ENCODE results near the gene BANP.

The BANP gene

GRCh38 chr16:87917503-87917902 lies 33.7 kb upstream of the BANP start:
- Histone ChIP-seq H3K9me3 (ENCODE audit: control insufficient read depth, insufficient read depth, low read length) (no peaks in the 10 kb centered on the region), H3K36me3 (ENCODE audit: control insufficient read depth, insufficient read depth, low read length) (no peaks in the 10 kb centered on the region), H3K4me1 (ENCODE audit: control insufficient read depth, insufficient read depth, low read length) (no peaks in the 10 kb centered on the region), H3K4me3 (ENCODE audit: low read length) (no peak overlapping the region), H3K27ac (ENCODE audit: low read length) (no peak overlapping the region), H3K27me3 (ENCODE audit: control insufficient read depth, insufficient read depth, low read length) (no peaks in the 10 kb centered on the region)
- no CpG with 5 or more reads among the region's 9 CpGs for WGBS (ENCODE audit: insufficient coverage, insufficient read length)
- no peak for DNase-seq (ENCODE audit: low read depth, low spot score)

- Histone ChIP-seq H3K9me3 (ENCODE audit: control insufficient read depth, insufficient read depth, low read length) (no peaks in the 10 kb centered on the region), H3K27me3 (ENCODE audit: control insufficient read depth, insufficient read depth, low read length) (no peaks in the 10 kb centered on the region), H3K36me3 (ENCODE audit: control insufficient read depth, insufficient read depth, low read length) (no peaks in the 10 kb centered on the region), H3K27ac (ENCODE audit: low read length) (no peak overlapping the region), H3K4me1 (ENCODE audit: control insufficient read depth, insufficient read depth, low read length) (no peaks in the 10 kb centered on the region), H3K4me3 (ENCODE audit: low read length) (no peak overlapping the region)
- WGBS (ENCODE audit: insufficient coverage, insufficient read length) = no CpG with 5 or more reads among the region's 13 CpGs
- DNase-seq (ENCODE audit: low read depth, low spot score) = no peak
Observed at GRCh38 chr16:87918338-87918737, 32.9 kb upstream of the BANP start.

- no peaks in the 10 kb centered on the region for H3K27me3 ChIP-seq (ENCODE audit: control insufficient read depth, insufficient read depth, low read length)
- no CpG with 5 or more reads among the region's 37 CpGs for WGBS (ENCODE audit: insufficient coverage, insufficient read length)
- no peaks in the 10 kb centered on the region for H3K36me3 ChIP-seq (ENCODE audit: control insufficient read depth, insufficient read depth, low read length)
- H3K4me1 ChIP-seq (ENCODE audit: control insufficient read depth, insufficient read depth, low read length) = no peaks in the 10 kb centered on the region
- H3K9me3 ChIP-seq (ENCODE audit: control insufficient read depth, insufficient read depth, low read length) = no peaks in the 10 kb centered on the region
- no peak overlapping the region for H3K4me3 ChIP-seq (ENCODE audit: low read length)
- DNase-seq (ENCODE audit: low read depth, low spot score) = no peak
- no peak overlapping the region for H3K27ac ChIP-seq (ENCODE audit: low read length)
Observed at GRCh38 chr16:87918866-87919680, 32.2 kb upstream of the BANP start.

- H3K4me3 ChIP-seq (ENCODE audit: low read length) = no peak overlapping the region
- no peak overlapping the region for H3K27ac ChIP-seq (ENCODE audit: low read length)
- no peak for DNase-seq (ENCODE audit: low read depth, low spot score)
- no peaks in the 10 kb centered on the region for H3K36me3 ChIP-seq (ENCODE audit: control insufficient read depth, insufficient read depth, low read length)
- no CpG with 5 or more reads among the region's 10 CpGs for WGBS (ENCODE audit: insufficient coverage, insufficient read length)
- no peaks in the 10 kb centered on the region for H3K27me3 ChIP-seq (ENCODE audit: control insufficient read depth, insufficient read depth, low read length)
- no peaks in the 10 kb centered on the region for H3K9me3 ChIP-seq (ENCODE audit: control insufficient read depth, insufficient read depth, low read length)
- no peaks in the 10 kb centered on the region; the same call in 1 of the 2 replicates for H3K4me1 ChIP-seq (ENCODE audit: control insufficient read depth, insufficient read depth, low read length)
Observed at GRCh38 chr16:87919681-87919994, 31.6 kb upstream of the BANP start.

- Histone ChIP-seq H3K27me3 (ENCODE audit: control insufficient read depth, insufficient read depth, low read length) (no peaks in the 10 kb centered on the region), H3K9me3 (ENCODE audit: control insufficient read depth, insufficient read depth, low read length) (no peaks in the 10 kb centered on the region), H3K4me3 (ENCODE audit: low read length) (no peak overlapping the region), H3K36me3 (ENCODE audit: control insufficient read depth, insufficient read depth, low read length) (no peaks in the 10 kb centered on the region), H3K4me1 (ENCODE audit: control insufficient read depth, insufficient read depth, low read length) (no peaks in the 10 kb centered on the region; the same call in 1 of the 2 replicates), H3K27ac (ENCODE audit: low read length) (no peak overlapping the region)
- WGBS (ENCODE audit: insufficient coverage, insufficient read length) = no CpG with 5 or more reads among the region's 13 CpGs
- DNase-seq (ENCODE audit: low read depth, low spot score) = no peak
Observed at GRCh38 chr16:87921236-87921773, 29.9 kb upstream of the BANP start.

- Histone ChIP-seq H3K27ac (ENCODE audit: low read length) (no peak overlapping the region), H3K9me3 (ENCODE audit: control insufficient read depth, insufficient read depth, low read length) (no peaks in the 10 kb centered on the region), H3K27me3 (ENCODE audit: control insufficient read depth, insufficient read depth, low read length) (no peaks in the 10 kb centered on the region), H3K4me1 (ENCODE audit: control insufficient read depth, insufficient read depth, low read length) (no peaks in the 10 kb centered on the region; the same call in 1 of the 2 replicates), H3K4me3 (ENCODE audit: low read length) (no peak overlapping the region), H3K36me3 (ENCODE audit: control insufficient read depth, insufficient read depth, low read length) (no peaks in the 10 kb centered on the region)
- DNase-seq (ENCODE audit: low read depth, low spot score) = no peak
- no CpG with 5 or more reads among the region's 14 CpGs for whole genome bisulfite sequencing (ENCODE audit: insufficient coverage, insufficient read length)
Observed at GRCh38 chr16:87922250-87922871, 28.9 kb upstream of the BANP start.

GRCh38 chr16:87924041-87924810 lies 27.0 kb upstream of the BANP start:
- WGBS (ENCODE audit: insufficient coverage, insufficient read length) = no CpG with 5 or more reads among the region's 27 CpGs
- no peak for DNase-seq (ENCODE audit: low read depth, low spot score)

GRCh38 chr16:87924811-87925670 lies 26.2 kb upstream of the BANP start:
- Histone ChIP-seq H3K4me1 (ENCODE audit: control insufficient read depth, insufficient read depth, low read length) (no peaks in the 10 kb centered on the region; the same call in 1 of the 2 replicates), H3K4me3 (ENCODE audit: low read length) (no peak overlapping the region), H3K27me3 (ENCODE audit: control insufficient read depth, insufficient read depth, low read length) (no peaks in the 10 kb centered on the region), H3K36me3 (ENCODE audit: control insufficient read depth, insufficient read depth, low read length) (no peaks in the 10 kb centered on the region), H3K27ac (ENCODE audit: low read length) (no peak overlapping the region), H3K9me3 (ENCODE audit: control insufficient read depth, insufficient read depth, low read length) (no peaks in the 10 kb centered on the region)
- no peak for DNase-seq (ENCODE audit: low read depth, low spot score)
- no CpG with 5 or more reads among the region's 26 CpGs for WGBS (ENCODE audit: insufficient coverage, insufficient read length)

More at GRCh38 chr16:87924041-87924810, 27.0 kb upstream of the BANP start:
- H3K4me1 ChIP-seq (ENCODE audit: control insufficient read depth, insufficient read depth, low read length) = no peaks in the 10 kb centered on the region; the same call in 1 of the 2 replicates
- H3K27me3 ChIP-seq (ENCODE audit: control insufficient read depth, insufficient read depth, low read length) = no peaks in the 10 kb centered on the region
- H3K4me3 ChIP-seq (ENCODE audit: low read length) = no peak overlapping the region
- no peaks in the 10 kb centered on the region for H3K36me3 ChIP-seq (ENCODE audit: control insufficient read depth, insufficient read depth, low read length)
- no peaks in the 10 kb centered on the region for H3K9me3 ChIP-seq (ENCODE audit: control insufficient read depth, insufficient read depth, low read length)
- no peak overlapping the region for H3K27ac ChIP-seq (ENCODE audit: low read length)

- H3K4me1 ChIP-seq (ENCODE audit: control insufficient read depth, insufficient read depth, low read length) = no peaks in the 10 kb centered on the region; the same call in 1 of the 2 replicates
- WGBS (ENCODE audit: insufficient coverage, insufficient read length) = no CpG with 5 or more reads among the region's 44 CpGs
- H3K9me3 ChIP-seq (ENCODE audit: control insufficient read depth, insufficient read depth, low read length) = no peaks in the 10 kb centered on the region
- no peak for DNase-seq (ENCODE audit: low read depth, low spot score)
- no peaks in the 10 kb centered on the region for H3K27me3 ChIP-seq (ENCODE audit: control insufficient read depth, insufficient read depth, low read length)
- H3K36me3 ChIP-seq (ENCODE audit: control insufficient read depth, insufficient read depth, low read length) = no peaks in the 10 kb centered on the region
- H3K27ac ChIP-seq (ENCODE audit: low read length) = no peak overlapping the region
- H3K4me3 ChIP-seq (ENCODE audit: low read length) = no peak overlapping the region
Observed at GRCh38 chr16:87926246-87927194, 24.7 kb upstream of the BANP start.

Measured in iPS DF 6.9 (cell line).